GM18867 (cell line): ENCODE data around the gene AHNAK2.

ENCODE experiments used
- ATAC-seq: cut with Tn5 transposase; IDR thresholded peaks from one replicate; pipeline ENCODE4 v1.9.1; 2021; ENCODE audit warnings: mild to moderate bottlenecking, moderate library complexity; ENCODE audit not compliant: unreplicated experiment

The AHNAK2 gene

DNA sequence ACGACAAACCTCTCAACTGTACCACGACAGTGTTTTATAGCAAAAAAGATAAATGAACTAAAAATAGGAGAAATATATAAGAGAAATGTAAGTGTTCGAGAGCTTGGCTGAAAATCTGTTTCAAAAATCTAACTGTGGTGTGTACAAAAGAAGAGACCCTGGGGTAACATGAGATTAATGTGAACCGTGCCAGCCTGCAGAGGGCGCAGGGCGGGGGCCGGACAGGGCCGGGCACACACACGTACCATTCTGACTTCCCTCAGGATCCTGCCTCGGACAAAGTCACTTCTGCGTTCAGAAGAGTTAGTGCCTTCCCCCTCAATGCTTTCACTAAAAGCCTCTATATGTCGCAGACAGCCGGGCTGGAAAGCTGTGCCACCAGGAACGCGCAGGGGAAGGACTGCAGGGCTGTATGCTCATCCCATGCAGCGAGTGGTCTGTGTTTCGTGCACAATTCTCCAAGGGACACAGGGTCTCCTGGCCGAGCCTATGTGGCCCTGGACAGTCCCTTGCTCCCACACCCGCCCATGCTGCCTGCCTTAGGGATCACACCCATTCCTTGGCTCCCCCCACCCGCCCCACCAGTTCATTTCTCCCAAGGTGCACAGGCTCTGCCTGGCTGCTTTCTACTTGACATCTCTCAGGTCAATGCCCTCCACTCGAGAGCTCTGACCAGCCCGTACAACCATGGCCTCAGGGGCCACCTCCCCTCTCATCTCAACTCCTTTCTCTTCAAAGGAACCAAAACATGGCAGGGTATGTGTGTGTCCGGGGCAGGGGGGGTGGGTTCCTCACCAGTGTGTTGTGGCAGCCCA lies 34.2 kb upstream of the AHNAK2 start:
- no peak for ATAC-seq

DNA sequence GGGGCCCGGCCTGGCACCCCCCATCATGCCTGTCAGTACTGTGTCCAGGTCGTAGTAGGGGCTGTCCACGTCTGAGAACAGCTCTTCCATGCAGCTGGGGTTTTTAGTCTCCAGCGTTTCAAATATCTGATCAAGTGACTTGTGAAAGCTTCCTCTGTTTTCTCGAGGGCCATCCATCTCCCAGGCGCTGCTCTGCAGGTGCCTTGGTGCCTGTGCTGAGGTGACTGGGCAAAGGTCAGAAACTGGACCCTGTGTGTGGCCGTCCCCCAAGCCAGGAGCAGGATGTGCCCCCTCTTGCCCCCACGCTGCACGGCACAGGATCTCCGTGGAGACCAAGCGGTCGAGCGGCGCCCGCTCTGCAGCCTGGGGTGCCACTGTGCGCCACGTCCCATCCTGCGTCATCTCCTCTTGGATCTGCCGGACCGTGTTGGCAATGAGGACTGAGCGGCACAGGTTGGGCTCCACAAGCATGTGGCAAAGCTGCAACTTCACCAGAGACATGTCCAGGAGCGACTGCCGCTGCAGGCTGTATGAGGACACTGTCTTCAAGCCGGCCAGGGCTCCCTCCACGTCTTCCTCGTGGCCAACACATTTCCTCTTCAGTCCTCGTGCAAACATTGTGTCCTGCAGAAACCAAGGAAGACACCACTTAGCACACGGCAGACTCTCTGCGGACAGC lies 33.3 kb upstream of the AHNAK2 start:
- ATAC-seq, result no peak

DNA sequence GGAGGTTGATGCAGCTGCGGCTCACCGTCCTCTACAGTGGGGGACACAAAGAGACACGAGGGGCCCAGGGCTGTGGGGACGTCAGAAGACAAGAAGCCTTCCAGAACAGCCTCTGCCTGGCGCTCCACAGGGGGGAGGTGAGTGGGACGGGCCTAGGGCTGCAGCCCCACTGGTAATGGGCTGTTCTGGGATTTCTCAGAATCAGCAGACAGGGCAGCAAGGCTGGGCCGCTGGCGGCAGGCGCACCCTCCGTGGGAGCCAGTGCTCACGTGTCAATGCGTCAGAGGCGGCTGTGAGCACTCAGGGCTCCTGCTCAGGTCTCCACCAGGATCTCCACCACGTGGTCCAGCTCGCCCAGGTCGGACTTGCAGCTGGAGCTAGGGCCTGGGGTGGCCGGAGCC lies 32.7 kb upstream of the AHNAK2 start:
- ATAC-seq, result no peak

DNA sequence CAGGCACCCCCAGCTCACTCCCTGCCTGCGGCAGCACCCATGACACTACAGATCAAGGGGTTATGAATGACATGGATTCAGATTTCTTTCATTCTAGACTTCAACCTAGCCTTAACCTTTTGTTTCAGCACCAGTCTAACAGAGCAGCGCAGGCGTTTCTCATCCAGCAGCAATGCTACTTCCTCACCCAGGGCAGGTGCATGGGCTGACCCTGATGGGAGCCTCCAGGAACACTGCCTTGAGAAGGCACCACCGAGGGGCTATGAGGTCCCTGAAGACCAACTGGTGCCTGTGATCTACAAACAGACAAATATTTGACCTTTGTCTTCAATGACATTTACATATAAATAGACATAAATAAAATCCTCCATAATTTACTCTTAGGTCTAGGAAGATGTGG lies 31.9 kb upstream of the AHNAK2 start:
- ATAC-seq, result no peak

DNA sequence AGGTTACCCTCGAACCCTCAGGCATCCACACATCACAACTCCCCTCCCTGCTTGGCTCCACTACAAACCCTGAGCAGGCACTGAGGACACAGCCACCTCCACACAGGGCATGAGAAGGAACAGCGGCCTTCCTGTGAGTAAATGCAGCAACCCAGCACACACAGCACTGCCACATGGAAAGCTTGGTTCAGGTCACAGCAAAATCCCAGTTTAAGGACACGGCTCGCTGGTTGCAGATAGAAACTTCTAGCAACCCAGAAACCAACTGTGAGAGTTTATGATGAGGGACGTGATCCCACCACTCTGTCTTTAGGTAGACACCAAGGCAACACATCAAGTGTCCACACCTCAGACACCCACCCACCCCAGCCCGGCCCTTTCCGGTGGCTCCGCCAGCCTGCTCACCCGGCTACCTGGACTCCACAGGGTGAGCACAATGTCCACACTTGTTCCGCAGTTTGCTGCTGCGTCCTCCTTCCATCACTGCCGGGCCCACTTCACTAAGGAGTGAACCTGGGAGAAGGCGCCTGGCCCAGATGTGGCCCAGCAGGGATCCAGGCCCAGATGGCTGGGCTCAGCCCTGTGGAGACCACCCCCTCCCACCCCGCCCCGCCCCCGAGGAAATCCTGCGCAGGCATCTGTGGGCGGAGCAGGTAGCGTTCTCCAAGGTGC lies 29.6 kb upstream of the AHNAK2 start:
- ATAC-seq, result no peak

DNA sequence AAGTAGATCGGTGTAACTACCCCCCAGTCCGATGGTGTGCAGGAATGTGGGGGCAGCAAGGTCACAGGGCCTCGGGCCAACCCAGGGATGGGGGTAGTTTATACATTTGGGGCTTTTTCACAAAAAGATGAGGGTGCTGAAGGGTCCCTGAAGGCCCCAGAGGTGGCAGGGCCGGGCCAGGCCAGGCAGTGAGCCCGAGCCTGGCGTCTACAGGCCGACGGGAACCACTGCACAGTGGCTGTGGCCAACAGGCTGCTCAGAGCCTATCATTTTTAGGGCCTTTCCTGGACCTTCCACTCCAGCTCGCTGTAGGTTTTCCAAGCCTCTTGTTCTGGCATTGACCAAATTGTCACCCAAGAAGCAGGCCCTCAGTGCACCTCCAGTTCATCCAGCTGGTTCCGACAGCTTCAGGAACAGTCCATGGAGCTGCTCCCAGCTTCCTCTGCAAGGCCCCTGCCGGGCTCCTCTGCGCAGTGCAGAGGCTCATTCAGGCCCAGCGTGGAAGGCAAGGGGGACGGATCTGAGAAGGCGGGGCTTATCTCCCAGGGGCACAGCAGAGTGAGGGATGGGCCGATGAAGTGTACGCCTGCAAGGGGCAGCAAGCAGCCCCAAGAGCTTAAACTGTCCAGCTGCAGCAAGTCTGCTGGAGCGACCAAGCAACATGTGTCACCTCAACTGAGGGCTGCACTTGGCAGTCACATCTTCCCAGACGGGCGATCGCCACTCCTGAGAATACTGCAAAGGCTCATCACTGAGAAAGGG lies 28.8 kb upstream of the AHNAK2 start:
- no peak for ATAC-seq

DNA sequence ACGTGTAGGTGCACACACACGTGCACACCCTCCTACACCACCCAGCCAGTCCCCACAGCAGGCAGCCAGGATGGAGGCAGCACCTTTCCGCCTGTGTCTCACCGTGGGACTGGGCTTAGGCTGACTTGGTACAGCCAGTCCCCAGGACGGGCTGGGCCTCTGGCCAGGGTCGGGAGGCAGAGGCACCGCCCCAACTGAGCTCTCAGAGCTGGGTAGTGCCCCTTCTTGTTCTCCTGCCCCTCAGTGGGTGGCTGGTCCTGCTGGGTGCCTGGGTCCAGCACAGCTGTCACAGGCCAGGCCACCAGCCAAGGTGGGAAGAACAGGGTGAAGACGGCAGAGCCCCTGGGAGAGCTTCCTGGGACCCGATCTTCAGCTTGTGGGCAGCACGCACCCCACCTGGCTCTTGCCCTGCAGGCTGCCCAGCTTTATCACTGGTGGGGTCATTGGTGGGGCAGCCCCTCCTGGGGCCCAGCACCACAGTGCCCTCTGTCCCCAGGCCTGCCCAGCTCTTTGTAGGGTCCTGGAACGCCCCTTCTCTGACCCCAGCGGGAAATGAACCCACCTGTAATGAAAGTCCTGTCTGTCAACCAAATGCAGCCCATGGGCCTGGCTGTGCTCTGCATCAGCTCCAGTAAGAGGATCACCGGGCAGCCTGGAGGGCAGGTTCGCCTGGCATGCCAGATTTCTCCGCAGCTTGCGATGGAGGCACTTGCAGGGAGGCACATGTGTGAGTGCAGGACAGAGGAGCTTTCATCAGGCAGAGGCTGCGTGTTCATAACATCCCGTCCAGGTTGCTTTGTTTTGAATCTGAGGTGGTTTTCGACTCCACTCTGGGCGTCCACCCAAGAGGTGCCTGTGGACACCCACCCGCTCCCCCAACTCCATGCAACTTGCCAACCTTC lies 28.0 kb upstream of the AHNAK2 start:
- ATAC-seq, result no peak

DNA sequence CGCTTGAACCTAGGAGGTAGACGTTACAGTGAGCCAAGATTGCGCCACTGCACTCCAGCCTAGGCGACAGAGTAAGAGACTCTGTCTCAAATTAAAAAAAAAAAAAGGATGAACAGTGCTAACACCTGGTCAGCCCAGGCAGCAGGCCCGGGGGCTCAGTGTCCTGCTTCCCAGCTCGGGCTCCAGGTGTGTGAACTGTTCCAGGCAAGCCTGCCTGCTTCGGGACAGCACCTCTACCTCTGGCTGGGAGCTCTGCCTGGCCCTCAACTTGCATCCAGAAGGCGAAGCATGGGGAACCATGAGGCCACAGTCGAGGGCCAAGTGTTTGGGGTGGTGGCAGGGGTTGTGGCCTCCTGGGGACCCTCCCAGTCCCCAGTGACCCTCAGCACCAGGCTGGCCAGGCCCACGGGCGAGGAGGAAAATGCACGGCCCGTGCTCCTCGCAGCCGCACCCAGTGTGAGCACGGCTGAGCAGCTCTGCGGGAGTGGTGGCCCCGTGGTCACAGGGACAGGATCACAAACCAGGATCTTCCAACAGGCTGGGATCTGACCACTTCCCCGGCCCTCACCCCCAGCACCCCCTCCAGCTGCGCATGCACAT lies 27.3 kb upstream of the AHNAK2 start:
- ATAC-seq, result no peak

DNA sequence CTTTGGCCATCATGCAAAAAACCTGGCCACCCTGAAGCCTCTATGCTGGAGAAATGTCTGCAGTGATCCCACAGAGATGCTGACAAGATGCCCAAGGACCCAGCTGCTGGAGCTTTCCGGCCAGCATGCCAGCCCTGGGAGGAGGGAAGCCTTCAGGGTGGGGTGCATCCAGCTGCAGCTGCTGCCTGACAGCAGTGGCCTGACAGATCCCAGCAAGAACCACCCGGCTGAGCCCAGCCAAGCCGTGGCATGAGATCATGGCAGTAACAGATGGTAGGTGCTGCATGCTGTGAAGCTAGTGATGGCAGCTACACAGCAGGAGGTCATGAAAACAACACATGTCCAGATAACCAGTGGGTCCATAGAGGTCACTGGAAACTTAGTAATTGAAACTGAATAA lies 21.2 kb upstream of the AHNAK2 start:
- no peak for ATAC-seq

DNA sequence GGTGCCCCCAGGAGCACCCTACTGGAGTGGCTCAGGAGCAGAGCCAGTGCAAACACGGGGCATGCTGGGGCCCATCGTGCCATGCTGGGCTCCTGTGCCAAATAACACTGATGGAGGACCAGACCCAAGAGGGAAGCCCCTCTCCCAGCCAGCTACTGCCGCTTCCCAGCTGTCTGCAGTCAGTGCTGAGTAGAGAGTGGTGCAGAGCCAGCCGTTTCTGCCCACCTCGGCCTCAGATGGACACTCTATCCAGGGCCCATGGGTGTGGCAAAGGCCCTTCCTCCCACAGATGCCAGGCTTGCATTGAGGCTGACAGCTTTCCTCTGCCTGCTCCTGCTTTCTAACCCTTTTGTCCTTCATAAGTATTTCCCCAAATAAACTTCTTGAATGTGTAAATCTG lies 20.6 kb upstream of the AHNAK2 start:
- ATAC-seq, result no peak

DNA sequence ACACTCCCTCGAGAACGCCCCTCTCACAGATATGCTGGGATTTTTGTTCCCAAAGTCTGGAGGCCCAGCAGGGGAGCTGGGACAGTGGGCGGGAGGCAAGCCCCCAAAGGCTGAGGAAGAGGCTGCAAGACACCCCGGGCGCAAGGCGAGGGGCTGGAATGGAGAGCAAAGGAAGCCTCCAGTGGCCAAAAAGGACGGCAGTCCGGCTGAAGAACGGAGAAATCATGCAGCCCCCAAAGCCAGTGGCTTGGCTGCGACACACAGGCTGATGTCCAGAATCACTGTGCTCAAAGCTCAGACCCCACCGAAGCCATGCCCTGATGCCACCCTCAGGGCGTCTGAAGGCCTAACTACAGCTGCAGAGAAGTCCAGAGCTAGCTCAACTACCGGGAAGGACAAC lies 18.3 kb upstream of the AHNAK2 start:
- no peak for ATAC-seq

DNA sequence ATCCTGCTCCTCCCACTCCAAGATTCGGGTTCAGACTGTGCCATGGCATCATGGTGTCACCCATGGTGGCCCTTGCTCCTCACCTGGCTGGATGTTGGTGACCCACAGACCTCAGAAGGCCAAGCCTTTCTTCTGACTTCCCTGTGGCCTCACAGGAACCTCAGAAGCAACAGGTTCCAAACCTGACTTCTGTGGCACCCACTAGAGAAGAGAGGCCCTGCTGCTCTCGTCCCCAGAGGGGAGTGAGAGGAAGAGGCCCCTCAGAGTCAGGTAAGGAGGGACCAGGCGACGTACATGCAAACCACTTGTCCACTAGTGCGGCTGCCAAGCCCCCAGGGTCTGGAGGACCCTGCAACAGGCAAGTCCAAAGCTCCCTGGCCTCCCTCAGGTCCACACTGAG lies 17.9 kb upstream of the AHNAK2 start:
- no peak for ATAC-seq

DNA sequence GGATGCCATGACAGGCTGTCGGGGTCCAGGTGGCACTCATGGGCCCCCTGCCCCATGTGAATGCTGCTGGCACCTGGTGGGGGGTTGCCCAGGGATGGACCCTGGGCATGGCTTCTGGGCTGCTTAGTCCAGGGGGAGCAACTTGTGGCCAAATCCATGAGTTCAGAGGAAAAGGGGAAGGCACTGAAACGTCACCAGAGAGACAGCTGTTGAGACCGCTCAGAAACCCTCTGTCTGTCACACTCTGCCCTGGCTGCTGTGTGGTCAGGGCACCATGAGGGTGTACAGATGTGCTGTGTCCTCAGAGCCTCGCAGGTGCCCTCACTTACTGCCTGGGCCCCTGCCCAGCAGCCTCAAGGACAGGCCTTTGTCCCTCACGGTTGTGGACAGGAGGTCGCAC lies 16.8 kb upstream of the AHNAK2 start:
- no peak for ATAC-seq

DNA sequence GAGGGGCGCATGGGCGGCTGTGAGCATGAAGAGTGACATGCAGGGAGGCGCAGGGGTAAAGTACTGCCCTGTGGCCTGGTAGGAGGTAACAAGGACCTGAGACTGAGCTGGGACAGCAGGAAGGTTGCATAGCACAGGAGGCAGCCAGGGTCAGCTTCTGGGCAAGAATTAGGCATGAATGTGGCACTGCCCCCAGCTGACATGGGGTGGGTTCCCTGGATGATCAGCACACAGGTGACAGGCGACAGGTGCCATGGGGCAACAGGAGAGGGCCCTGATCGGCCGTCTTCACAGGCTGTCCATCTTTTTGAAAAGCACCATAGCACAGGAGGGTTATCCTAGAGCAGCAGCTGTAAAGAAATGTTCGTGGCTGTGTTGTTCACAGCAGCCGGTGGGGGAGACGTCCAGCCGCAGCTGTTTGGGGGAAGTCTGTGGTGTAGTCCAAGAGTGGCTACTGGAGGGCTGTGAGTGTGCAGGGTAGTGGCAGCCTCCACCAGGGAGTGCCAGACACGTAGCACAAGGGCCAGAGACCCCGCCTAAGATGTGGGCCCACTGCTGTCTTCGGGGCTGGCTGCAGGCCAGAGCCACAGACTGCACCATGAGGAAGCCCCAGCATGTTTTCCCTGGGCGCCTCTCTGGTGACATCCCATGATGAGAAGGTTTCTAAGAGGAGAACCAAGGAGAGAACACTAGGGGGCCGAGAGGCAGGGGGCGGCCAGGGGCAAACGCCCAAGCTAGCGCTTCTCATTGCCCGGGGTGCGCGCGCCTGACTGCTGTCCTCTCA lies 15.8 kb upstream of the AHNAK2 start:
- ATAC-seq, result no peak

DNA sequence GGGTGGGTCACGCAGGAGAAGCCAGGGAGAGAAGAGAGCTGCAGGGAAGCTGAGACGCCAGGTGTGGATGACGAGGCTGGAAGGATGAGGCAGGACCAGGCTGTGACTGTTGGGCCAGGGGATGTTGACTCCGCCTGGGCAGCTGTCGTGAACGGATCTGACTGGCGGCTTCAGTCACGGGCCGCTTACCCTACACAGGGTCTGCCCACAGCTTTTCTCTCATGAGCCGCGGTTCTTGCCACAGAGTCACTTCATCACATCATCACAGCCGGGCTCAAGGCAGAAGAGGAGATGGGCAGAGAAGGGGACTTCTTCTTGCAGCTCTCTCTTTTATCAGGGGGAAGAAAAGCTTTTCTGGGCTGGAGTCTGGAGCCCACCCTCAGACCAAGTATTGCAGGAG lies 15.1 kb upstream of the AHNAK2 start:
- ATAC-seq, result no peak

DNA sequence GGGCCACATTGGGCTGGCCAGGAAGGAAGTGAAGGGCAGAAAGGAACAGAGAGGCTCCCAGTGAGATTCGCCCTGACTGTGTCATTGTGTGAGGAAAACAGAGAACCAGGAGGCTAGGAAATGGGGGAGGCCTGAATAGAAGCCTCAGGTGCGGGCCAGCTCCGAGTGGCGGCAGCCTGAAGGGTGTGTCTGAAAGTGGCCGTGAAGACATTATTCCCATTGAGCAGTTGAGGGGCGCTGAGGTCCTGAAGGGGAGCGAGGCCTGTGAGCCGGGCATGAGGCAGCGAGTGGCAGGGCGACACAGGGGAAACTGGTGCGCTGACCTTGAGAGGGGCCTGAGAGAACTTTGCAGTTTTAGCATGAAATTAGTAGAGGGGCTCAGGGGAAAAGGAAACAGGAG lies 14.3 kb upstream of the AHNAK2 start:
- no peak for ATAC-seq

DNA sequence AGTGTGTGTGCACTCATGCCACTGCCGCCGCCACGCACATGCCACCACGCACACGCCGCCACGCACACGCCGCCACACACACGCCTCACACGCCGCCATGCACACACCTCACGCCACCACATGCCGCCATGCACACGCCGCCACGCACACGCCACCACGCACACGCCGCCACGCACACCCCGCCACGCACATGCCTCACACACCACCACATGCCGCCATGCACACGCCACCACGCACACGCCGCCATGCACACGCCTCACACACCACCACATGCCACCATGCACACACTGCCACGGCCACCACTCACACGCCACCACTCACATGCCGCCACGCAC lies 13.7 kb upstream of the AHNAK2 start:
- ATAC-seq, result no peak

DNA sequence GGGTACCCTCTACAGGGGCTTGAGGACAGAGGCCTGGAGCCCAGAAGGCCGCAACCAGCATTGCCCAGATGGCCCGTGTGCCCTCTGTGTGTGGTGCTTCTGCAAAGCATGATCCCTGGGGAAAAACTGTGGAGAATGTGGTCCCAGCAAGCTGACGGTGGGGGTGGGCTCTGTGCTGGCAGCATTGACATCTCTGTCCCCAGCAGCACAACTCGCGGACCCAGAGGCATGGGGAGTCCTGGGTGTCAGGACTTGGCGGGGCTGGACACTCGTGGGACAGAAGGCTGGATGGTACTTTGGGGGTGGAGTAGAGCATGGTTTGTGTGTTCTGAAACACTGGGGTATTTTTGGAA lies 11.8 kb upstream of the AHNAK2 start:
- ATAC-seq, result no peak

DNA sequence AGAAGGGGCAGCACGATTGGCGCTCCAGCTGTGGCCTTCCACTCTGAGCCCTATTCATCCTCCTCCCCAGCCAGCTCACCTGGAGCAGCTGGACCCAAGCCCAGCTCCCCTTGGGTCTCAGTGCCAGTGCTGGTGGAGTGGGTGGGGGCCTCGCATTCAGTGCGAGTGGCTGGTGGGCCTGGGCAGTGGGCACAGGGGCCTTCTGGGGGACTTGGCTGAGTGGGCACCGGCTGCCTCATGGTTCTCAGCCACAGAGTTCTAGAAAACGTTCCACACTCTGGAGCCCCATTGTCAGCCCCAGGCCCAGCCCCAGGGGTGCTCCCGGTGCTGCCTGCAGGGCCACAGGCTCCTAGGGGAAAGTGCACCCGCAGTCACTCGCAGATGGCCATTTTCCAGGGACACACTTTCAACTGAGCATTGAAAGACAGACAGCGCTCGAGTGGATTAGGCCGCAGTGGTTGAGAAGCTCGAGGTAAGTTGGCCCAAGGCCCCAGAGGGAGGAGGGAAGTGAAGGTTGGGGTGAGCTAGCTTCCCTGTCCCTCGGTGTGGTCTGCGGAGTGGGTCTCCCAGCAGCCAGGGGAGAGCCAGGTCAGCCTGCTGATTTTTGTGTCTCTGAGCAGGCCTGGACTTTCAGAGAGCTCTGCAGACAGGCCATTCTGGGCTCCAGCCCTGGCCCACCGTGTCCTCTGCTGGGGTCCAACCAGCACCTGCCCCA lies 11.2 kb upstream of the AHNAK2 start:
- no peak for ATAC-seq
